Hepatocyte (in vitro differentiated cells): Measurements from ENCODE around the gene UTP15.

Experiments used
- EZH2 ChIP-seq: fragments of 200-600 bp; sonication (generic); IDR thresholded peaks from 2 replicates; pipeline ENCODE4 v1.6.1; 2016; ENCODE audit warnings: antibody characterized with exemption, mild to moderate bottlenecking, borderline replicate concordance
- TF ChIP-seq, protein P1 (sequence below): fragments of 200-600 bp; sonication (generic); IDR thresholded peaks from 2 replicates; pipeline ENCODE4 v1.5.1; 2016; ENCODE audit warnings: antibody characterized with exemption, mild to moderate bottlenecking; ENCODE audit not compliant: poor library complexity

DNA sequence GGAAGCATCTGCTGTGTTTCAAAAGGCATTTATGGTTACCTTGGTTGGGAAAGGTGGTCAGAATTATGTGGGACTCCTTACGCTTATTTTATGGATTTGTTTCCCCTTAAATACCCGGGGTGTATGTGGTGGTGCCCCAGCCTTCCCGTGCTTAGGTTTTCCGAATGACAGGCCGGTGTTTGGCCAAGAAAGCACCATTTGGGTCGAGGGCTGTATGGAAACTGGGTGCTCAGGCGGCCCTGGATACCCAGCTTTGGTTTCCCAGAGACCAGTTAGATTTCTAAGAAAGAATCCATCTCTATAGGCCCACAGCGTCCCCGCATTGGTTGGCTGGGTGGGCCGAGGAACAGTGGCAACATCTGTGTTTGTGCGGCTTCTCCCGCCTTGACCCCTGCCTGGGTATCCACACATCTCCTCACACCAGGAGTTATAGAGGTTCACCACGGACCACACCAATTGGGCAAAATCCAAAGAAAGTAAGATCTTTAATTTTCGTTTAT lies 61.3 kb downstream of the UTP15 start:
- TF ChIP-seq, protein P1, sequence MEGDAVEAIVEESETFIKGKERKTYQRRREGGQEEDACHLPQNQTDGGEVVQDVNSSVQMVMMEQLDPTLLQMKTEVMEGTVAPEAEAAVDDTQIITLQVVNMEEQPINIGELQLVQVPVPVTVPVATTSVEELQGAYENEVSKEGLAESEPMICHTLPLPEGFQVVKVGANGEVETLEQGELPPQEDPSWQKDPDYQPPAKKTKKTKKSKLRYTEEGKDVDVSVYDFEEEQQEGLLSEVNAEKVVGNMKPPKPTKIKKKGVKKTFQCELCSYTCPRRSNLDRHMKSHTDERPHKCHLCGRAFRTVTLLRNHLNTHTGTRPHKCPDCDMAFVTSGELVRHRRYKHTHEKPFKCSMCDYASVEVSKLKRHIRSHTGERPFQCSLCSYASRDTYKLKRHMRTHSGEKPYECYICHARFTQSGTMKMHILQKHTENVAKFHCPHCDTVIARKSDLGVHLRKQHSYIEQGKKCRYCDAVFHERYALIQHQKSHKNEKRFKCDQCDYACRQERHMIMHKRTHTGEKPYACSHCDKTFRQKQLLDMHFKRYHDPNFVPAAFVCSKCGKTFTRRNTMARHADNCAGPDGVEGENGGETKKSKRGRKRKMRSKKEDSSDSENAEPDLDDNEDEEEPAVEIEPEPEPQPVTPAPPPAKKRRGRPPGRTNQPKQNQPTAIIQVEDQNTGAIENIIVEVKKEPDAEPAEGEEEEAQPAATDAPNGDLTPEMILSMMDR = no peak
- no peak for TF ChIP-seq EZH2
